HG03558 (cell line): Measurements from ENCODE around the gene NBPF11.
"Not testable (repeated sequence)": the region's sequence is repeated elsewhere in the genome, so short reads cannot be mapped to it uniquely, and the experiment has no call there.

Experiments used
- ATAC-seq: cut with Tn5 transposase; IDR thresholded peaks from one replicate; pipeline ENCODE4 v1.9.1; 2021; ENCODE audit warnings: moderate number of reproducible peaks; ENCODE audit not compliant: unreplicated experiment; ENCODE audit errors: extremely low read depth

The NBPF11 gene

GRCh38 chr1:148057384-148057783, 94.7 kb downstream of the NBPF11 start:
- ATAC-seq = not testable (repeated sequence)
